ENCODE measurements around the gene PTPRN2.

DNA sequence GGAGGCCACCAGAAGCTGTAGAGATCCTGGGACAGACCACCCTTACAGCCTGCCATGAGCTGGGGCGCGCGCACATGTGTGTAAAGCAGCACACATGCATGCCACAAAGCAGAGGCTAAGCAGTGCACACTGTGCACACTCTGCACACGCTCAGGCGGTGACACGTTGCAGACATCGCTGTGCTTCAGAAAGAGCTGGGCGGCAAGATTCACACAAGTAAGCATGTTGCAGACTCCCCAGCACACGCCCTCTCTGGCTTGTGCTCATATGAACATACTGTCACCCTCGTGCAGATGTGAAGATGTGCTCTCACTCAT, 772.0 kb downstream of the PTPRN2 start:
- TF ChIP-seq, protein P1, sequence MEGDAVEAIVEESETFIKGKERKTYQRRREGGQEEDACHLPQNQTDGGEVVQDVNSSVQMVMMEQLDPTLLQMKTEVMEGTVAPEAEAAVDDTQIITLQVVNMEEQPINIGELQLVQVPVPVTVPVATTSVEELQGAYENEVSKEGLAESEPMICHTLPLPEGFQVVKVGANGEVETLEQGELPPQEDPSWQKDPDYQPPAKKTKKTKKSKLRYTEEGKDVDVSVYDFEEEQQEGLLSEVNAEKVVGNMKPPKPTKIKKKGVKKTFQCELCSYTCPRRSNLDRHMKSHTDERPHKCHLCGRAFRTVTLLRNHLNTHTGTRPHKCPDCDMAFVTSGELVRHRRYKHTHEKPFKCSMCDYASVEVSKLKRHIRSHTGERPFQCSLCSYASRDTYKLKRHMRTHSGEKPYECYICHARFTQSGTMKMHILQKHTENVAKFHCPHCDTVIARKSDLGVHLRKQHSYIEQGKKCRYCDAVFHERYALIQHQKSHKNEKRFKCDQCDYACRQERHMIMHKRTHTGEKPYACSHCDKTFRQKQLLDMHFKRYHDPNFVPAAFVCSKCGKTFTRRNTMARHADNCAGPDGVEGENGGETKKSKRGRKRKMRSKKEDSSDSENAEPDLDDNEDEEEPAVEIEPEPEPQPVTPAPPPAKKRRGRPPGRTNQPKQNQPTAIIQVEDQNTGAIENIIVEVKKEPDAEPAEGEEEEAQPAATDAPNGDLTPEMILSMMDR (IDR thresholded peaks at IDR 0.05) = no peak
- no peak for TF ChIP-seq POLR2A (IDR thresholded peaks at IDR 0.05)
